HepG2 (cell line): Measurements from ENCODE around the gene THADA. TPM values are rescaled to one million over a fixed set of nuclear protein-coding genes. Genes with fewer than 3 reads are reported as not detected.

Experiments
- ATF7-NPFF ChIP-seq: sonication (generic); formaldehyde crosslinking; IDR thresholded peaks from 2 replicates; pipeline ENCODE4 v1.8.1; 2023; ENCODE audit warnings: mild to moderate bottlenecking, low read depth, missing genetic modification reagents, moderate library complexity
- ATM ChIP-seq: fragments of 450-650 bp; IDR thresholded peaks from 2 replicates; pipeline ENCODE4 v1.7.1; 2017; ENCODE audit warnings: mild to moderate bottlenecking, borderline replicate concordance
- DBP ChIP-seq: sonication (generic); formaldehyde crosslinking; IDR thresholded peaks from 2 replicates; pipeline ENCODE4 v1.4.0; 2020; ENCODE audit warnings: missing genetic modification reagents; ENCODE audit errors: not compliant biosample characterization
- ELF4 ChIP-seq: sonication (generic); formaldehyde crosslinking; IDR thresholded peaks from 2 replicates; pipeline ENCODE4 v1.5.0; 2020; ENCODE audit warnings: missing genetic modification reagents, mild to moderate bottlenecking, moderate library complexity, borderline replicate concordance
- HCFC1 ChIP-seq: fragments of 150-350 bp; IDR thresholded peaks from 2 replicates; pipeline ENCODE4 v1.6.1; 2014; ENCODE audit warnings: low read depth, low read length
- HMG20A ChIP-seq: IDR thresholded peaks from 2 replicates; pipeline ENCODE4 v1.6.1; 2016; ENCODE audit warnings: borderline replicate concordance
- HOXA3 ChIP-seq: sonication (generic); formaldehyde crosslinking; IDR thresholded peaks from 2 replicates; pipeline ENCODE4 v1.5.0; 2020; ENCODE audit warnings: missing genetic modification reagents
- IRF1 ChIP-seq: sonication (generic); formaldehyde crosslinking; IDR thresholded peaks from 2 replicates; pipeline ENCODE4 v1.4.0; 2020; ENCODE audit warnings: low read depth, mild to moderate bottlenecking, missing genetic modification reagents
- KAT7 ChIP-seq: IDR thresholded peaks from 2 replicates; pipeline ENCODE4 v1.6.1; 2018; ENCODE audit warnings: borderline replicate concordance, missing compliant biosample characterization
- NONO ChIP-seq, 2 experiments: fragments of 450-650 bp in 1 of 2; sonication (generic) in 1 of 2; formaldehyde crosslinking in 1 of 2; IDR thresholded peaks in 1 of 2; conservative IDR thresholded peaks in 1 of 2; 2 replicates each; pipeline versions ENCODE4 v1.6.1 to v1.8.0; 2017 to 2022; ENCODE audit warnings: mild to moderate bottlenecking in 1 of 2, missing genetic modification reagents in 1 of 2, moderate library complexity in 1 of 2
- PCBP2 ChIP-seq: fragments of 200-400 bp; formaldehyde crosslinking; optimal IDR thresholded peaks from 2 replicates; pipeline ENCODE3; 2018; ENCODE audit warnings: low read length, low read depth; ENCODE audit not compliant: poor library complexity, severe bottlenecking
- RELA ChIP-seq: sonication (generic); formaldehyde crosslinking; IDR thresholded peaks from 2 replicates; pipeline ENCODE4 v1.4.0; 2020; ENCODE audit warnings: missing genetic modification reagents
- RXRA ChIP-seq: sonication (generic); formaldehyde crosslinking; IDR thresholded peaks from 2 replicates; pipeline ENCODE4 v1.5.1; 2020; ENCODE audit warnings: missing genetic modification reagents
- TBX2 ChIP-seq: sonication (generic); formaldehyde crosslinking; IDR thresholded peaks from 2 replicates; pipeline ENCODE4 v1.5.0; 2020; ENCODE audit warnings: missing genetic modification reagents, mild to moderate bottlenecking, borderline replicate concordance
- TIGD3 ChIP-seq: sonication (generic); formaldehyde crosslinking; IDR thresholded peaks from 2 replicates; pipeline ENCODE4 v1.5.1; 2020; ENCODE audit warnings: mild to moderate bottlenecking, missing genetic modification reagents, borderline replicate concordance
- ZBTB46 ChIP-seq: sonication (generic); formaldehyde crosslinking; IDR thresholded peaks from 2 replicates; pipeline ENCODE4 v1.4.0; 2020; ENCODE audit warnings: mild to moderate bottlenecking, missing genetic modification reagents, borderline replicate concordance
- ZFAT ChIP-seq: sonication (generic); formaldehyde crosslinking; conservative IDR thresholded peaks from 2 replicates; pipeline ENCODE4 v1.8.1; 2023; ENCODE audit warnings: missing genetic modification reagents, inconsistent platforms
- ZFP1 ChIP-seq: IDR thresholded peaks from 2 replicates; pipeline ENCODE4 v1.6.1; 2016
- ZIK1 ChIP-seq: sonication (generic); formaldehyde crosslinking; IDR thresholded peaks from 2 replicates; pipeline ENCODE4 v1.5.0; 2020; ENCODE audit warnings: mild to moderate bottlenecking, low read depth, missing genetic modification reagents, borderline replicate concordance
- ZMYM3 ChIP-seq: sonication (generic); formaldehyde crosslinking; IDR thresholded peaks from 2 replicates; pipeline ENCODE4 v1.5.1; 2020; ENCODE audit warnings: mild to moderate bottlenecking, missing genetic modification reagents
- ZMYM4 ChIP-seq: sonication (generic); formaldehyde crosslinking; IDR thresholded peaks from 2 replicates; pipeline ENCODE4 v1.8.1; 2023; ENCODE audit warnings: mild to moderate bottlenecking, missing genetic modification reagents
- ZNF292 ChIP-seq: sonication (generic); formaldehyde crosslinking; IDR thresholded peaks from 2 replicates; pipeline ENCODE4 v1.8.1; 2022; ENCODE audit warnings: mild to moderate bottlenecking, low read depth, missing genetic modification reagents, borderline replicate concordance
- ZNF605 ChIP-seq: sonication (generic); formaldehyde crosslinking; IDR thresholded peaks from 2 replicates; pipeline ENCODE4 v1.8.0; 2022; ENCODE audit warnings: mild to moderate bottlenecking, missing genetic modification reagents
- ZNF644 ChIP-seq: IDR thresholded peaks from 2 replicates; pipeline ENCODE4 v1.6.1; 2016; ENCODE audit warnings: low read depth
- ZNF775 ChIP-seq: sonication (generic); formaldehyde crosslinking; IDR thresholded peaks from 2 replicates; pipeline ENCODE4 v1.4.0; 2020; ENCODE audit warnings: missing genetic modification reagents, mild to moderate bottlenecking, moderate library complexity, borderline replicate concordance
- polyA plus RNA-seq, 8 experiments: library from polyadenylated mRNA; depleted of rRNA in 3 of 8; stranded (reverse) in 7 of 8; unstranded in 1 of 8; fragments of >200 nt; fragmentation: Illumina TruSeq in 4 of 8; extraction: Trizol in 4 of 8; gene quantifications; 2 replicates each; pipeline versions ENCODE4 v1.2.1 to v1.2.3, GENCODE V29; 2011 to 2016; ENCODE audit warnings: low read depth in 4 of 8, missing spikeins in 1 of 8, mixed read lengths in 1 of 8; ENCODE audit not compliant: insufficient read depth in 1 of 8
- total RNA-seq, 5 experiments: library from RNA; depleted of rRNA; stranded (reverse); fragments of >200 nt; fragmentation: Illumina TruSeq; extraction: Trizol; gene quantifications; 2 replicates each; pipeline ENCODE4 v1.2.3, GENCODE V29; 2016; ENCODE audit warnings: low read depth in 1 of 5

The THADA gene
- total and polyA plus RNA-seq, 2 of the 13 experiments (the other 11 are each of a cell fraction or from before 2014, with no cell fraction given) = 12.7 to 21.7 TPM

GRCh38 chr2:43188561-43189386 is 407.1 kb downstream of the THADA start (continued):
- peak; percentile 67; the same call in 1 of the 2 replicates for TF ChIP-seq ZBTB46 (CRISPR knock-in tag)
- no peak for TF ChIP-seq RELA
- TF ChIP-seq NONO (IDR thresholded peaks at IDR 0.05) = no peak
- peak; percentile 46; the same call in 1 of the 2 replicates for TF ChIP-seq NONO (CRISPR knock-in tag; conservative IDR thresholded peaks at IDR 0.05)
- TF ChIP-seq ATM = no peak
- TF ChIP-seq ZFAT = no peak
- 0 out of 2 replicates have a peak, but pooled peaks have one; percentile 18 for TF ChIP-seq HMG20A
- peak; percentile 39; the same call in 1 of the 2 replicates for TF ChIP-seq ZMYM3 (CRISPR knock-in tag)
- no peak for TF ChIP-seq ELF4
- no peak for TF ChIP-seq PCBP2
- peak; percentile 87 for TF ChIP-seq HOXA3 (CRISPR knock-in tag)
- TF ChIP-seq ZNF292 (CRISPR knock-in tag) = peak; percentile 68; the same call in 1 of the 2 replicates
- no peak for TF ChIP-seq ZIK1 (CRISPR knock-in tag)
- no peak for TF ChIP-seq HCFC1
- peak; percentile 64; the same call in 1 of the 2 replicates for TF ChIP-seq KAT7
- TF ChIP-seq TBX2 (CRISPR knock-in tag) = peak; percentile 65; the same call in 1 of the 2 replicates
- TF ChIP-seq ZNF775 (CRISPR knock-in tag) = no peak
- no peak for TF ChIP-seq IRF1
- no peak for TF ChIP-seq DBP (CRISPR knock-in tag)
- no peak for TF ChIP-seq TIGD3 (CRISPR knock-in tag)
- 0 out of 2 replicates have a peak, but pooled peaks have one; percentile 22 for TF ChIP-seq ATF7-NPFF (CRISPR knock-in tag)
- no peak for TF ChIP-seq ZFP1
- TF ChIP-seq RXRA (CRISPR knock-in tag) = peak; percentile 43; the same call in 1 of the 2 replicates
- TF ChIP-seq ZNF644 (CRISPR knock-in tag) = peak; percentile 9; the same call in 1 of the 2 replicates
- TF ChIP-seq ZMYM4 = peak; percentile 79
- no peak for TF ChIP-seq ZNF605 (CRISPR knock-in tag)
